Liver (tissue), 9 donors: ENCODE measurements around the gene FBXO10. TPM values are rescaled to one million over a fixed set of nuclear protein-coding genes. Genes with fewer than 3 reads are reported as not detected.

ENCODE experiments used
- DNase-seq: peaks from one replicate; pipeline ENCODE4 v3.0.0-alpha.2; 2017; ENCODE audit warnings: low spot score
- H3K27ac ChIP-seq, 2 donors: one replicate each; pipeline ENCODE4 v1.7.0; 2013; ENCODE audit warnings: inconsistent platforms in 2 of 2, low read length in 2 of 2, control low read depth in 1 of 2, low read depth in 1 of 2, mild to moderate bottlenecking in 1 of 2
- H3K27me3 ChIP-seq, 4 donors: one replicate each; pipeline versions ENCODE4 v1.6.1 to v1.7.0; 2013; ENCODE audit warnings: low read length in 3 of 4, inconsistent platforms in 1 of 4, mild to moderate bottlenecking in 1 of 4, moderate library complexity in 1 of 4; ENCODE audit not compliant: control insufficient read depth in 4 of 4, insufficient read depth in 4 of 4
- H3K36me3 ChIP-seq, 4 donors: one replicate each; pipeline versions ENCODE4 v1.6.1 to v1.7.0; 2013; ENCODE audit warnings: low read length in 3 of 4, mild to moderate bottlenecking in 3 of 4, low read depth in 1 of 4, moderate library complexity in 1 of 4; ENCODE audit not compliant: control insufficient read depth in 4 of 4, insufficient read depth in 3 of 4
- H3K4me1 ChIP-seq, 4 donors: one replicate each; pipeline versions ENCODE4 v1.6.1 to v1.7.0; 2013; ENCODE audit warnings: low read length in 3 of 4, mild to moderate bottlenecking in 3 of 4, moderate library complexity in 1 of 4; ENCODE audit not compliant: control insufficient read depth in 4 of 4, insufficient read depth in 4 of 4
- H3K4me3 ChIP-seq, 3 donors: one replicate each; pipeline versions ENCODE4 v1.6.1 to v1.7.0; 2013; ENCODE audit warnings: low read length in 3 of 3, control low read depth in 1 of 3, low read depth in 1 of 3, mild to moderate bottlenecking in 1 of 3
- H3K9ac ChIP-seq, 2 donors: one replicate each; pipeline ENCODE4 v1.7.0; 2013; ENCODE audit warnings: low read length in 2 of 2, mild to moderate bottlenecking in 2 of 2, moderate library complexity in 2 of 2, control low read depth in 1 of 2, low read depth in 1 of 2
- H3K9me3 ChIP-seq, 4 donors: one replicate each; pipeline versions ENCODE4 v1.6.1 to v1.7.0; 2013; ENCODE audit warnings: low read length in 3 of 4; ENCODE audit not compliant: control insufficient read depth in 4 of 4
- EGR1 ChIP-seq, 2 donors: IDR thresholded peaks; 2 replicates each; pipeline ENCODE4 v1.6.1; 2016 to 2018; ENCODE audit warnings: antibody characterized with exemption in 2 of 2, low read depth in 2 of 2
- FOXA1 ChIP-seq: IDR thresholded peaks from 2 replicates; pipeline ENCODE4 v1.6.1; 2016; ENCODE audit warnings: antibody characterized with exemption
- FOXA2 ChIP-seq: IDR thresholded peaks from 2 replicates; pipeline ENCODE4 v1.6.1; 2016; ENCODE audit warnings: antibody characterized with exemption
- GABPA ChIP-seq, 2 donors: IDR thresholded peaks in 1 of 2; conservative IDR thresholded peaks in 1 of 2; 2 replicates each; pipeline ENCODE4 v1.6.1; 2016; ENCODE audit warnings: antibody characterized with exemption in 2 of 2, mild to moderate bottlenecking in 1 of 2, moderate library complexity in 1 of 2
- HNF4A ChIP-seq, 2 donors: conservative IDR thresholded peaks; 2 replicates each; pipeline ENCODE4 v1.6.1; 2016; ENCODE audit warnings: antibody characterized with exemption in 2 of 2, mild to moderate bottlenecking in 2 of 2
- HNF4G ChIP-seq: IDR thresholded peaks from 2 replicates; pipeline ENCODE4 v1.6.1; 2016; ENCODE audit warnings: antibody characterized with exemption
- NR2F2 ChIP-seq: IDR thresholded peaks from 2 replicates; pipeline ENCODE4 v1.6.1; 2016; ENCODE audit warnings: antibody characterized with exemption
- RAD21 ChIP-seq, 2 donors: IDR thresholded peaks; 2 replicates each; pipeline ENCODE4 v1.6.1; 2016; ENCODE audit warnings: antibody characterized with exemption in 2 of 2, mild to moderate bottlenecking in 2 of 2
- RXRA ChIP-seq, 2 donors: IDR thresholded peaks; 2 replicates each; pipeline ENCODE4 v1.6.1; 2017 to 2018; ENCODE audit warnings: antibody characterized with exemption in 2 of 2, mild to moderate bottlenecking in 1 of 2
- SP1 ChIP-seq: IDR thresholded peaks from 2 replicates; pipeline ENCODE4 v1.6.1; 2018; ENCODE audit warnings: antibody characterized with exemption, mild to moderate bottlenecking
- YY1 ChIP-seq: IDR thresholded peaks from 2 replicates; pipeline ENCODE4 v1.6.1; 2016; ENCODE audit warnings: antibody characterized with exemption, mild to moderate bottlenecking
- WGBS: extraction: QIAGEN DNeasy Blood & Tissue Kit; methylation state at CpG from one replicate; pipeline ENCODE4 v1.1.7; 2013; 5-methylcytosine and 5-hydroxymethylcytosine counted together
- polyA plus RNA-seq, 2 donors: library from polyadenylated mRNA; stranded (reverse) in 1 of 2; unstranded in 1 of 2; fragments of 200-250 nt in 1 of 2; fragments of >200 nt in 1 of 2; fragmentation: Nextera tagmentation in 1 of 2; extraction: Ambion mirVana in 1 of 2; gene quantifications; one replicate each; pipeline versions ENCODE4 v1.2.1 to v1.2.3, GENCODE V29; 2013 to 2015
- total RNA-seq, 2 donors: library from RNA; depleted of rRNA; stranded (reverse); fragments of >200 nt; gene quantifications; one replicate each; pipeline ENCODE4 v1.2.3, GENCODE V29; 2014
- TF ChIP-seq, protein P1 (sequence below): IDR thresholded peaks from 2 replicates; pipeline ENCODE4 v1.6.1; 2016; ENCODE audit warnings: antibody characterized with exemption
- TF ChIP-seq, protein P2 (sequence below): fragments of 150-350 bp; IDR thresholded peaks from 2 replicates; pipeline ENCODE4 v1.5.1; 2017; ENCODE audit warnings: improper control_type of control experiment, low read depth, low read length; ENCODE audit not compliant: missing input control
- TF ChIP-seq, protein P3 (sequence below): IDR thresholded peaks from 2 replicates; pipeline ENCODE4 v1.6.1; 2016; ENCODE audit warnings: antibody characterized with exemption, mild to moderate bottlenecking
- donor health status: healthy.
- donor health status: healthy.
- donor health status: healthy.
- donor health status: healthy.
- donor health status: healthy.

The FBXO10 gene
- total and polyA plus RNA-seq, 4 donors = 1.3 to 5.5 (median 4.1) TPM

DNA sequence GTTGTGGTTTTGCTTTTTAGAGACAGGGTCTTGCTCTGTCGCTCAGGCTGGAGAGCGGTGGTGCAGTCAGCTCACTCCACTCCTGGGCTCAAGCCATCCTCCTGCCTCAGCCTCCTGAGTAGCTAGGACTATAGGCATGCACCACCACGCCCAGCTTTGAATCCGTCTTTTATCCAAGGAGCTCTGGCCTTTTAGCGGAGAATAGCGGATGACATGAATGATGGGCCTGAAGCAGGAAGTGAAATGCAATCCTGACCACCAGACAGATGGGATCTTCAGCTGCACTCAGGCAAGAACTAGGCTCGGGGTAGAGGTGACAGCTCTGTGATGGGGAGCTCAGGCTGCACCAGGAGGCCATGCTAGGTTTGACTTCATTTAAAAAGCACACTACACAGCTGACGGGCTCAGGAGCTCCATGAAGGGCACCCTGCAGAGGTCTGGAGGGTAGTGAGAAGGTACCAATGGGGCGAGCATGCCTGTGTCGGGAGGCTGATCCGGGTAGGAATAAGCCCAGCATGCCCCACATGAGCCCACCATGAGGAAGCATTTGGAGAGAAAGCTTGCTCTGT lies 68.5 kb downstream of the FBXO10 start:
- H3K27me3 ChIP-seq = no peaks in the 10 kb centered on the region
- DNase-seq = no peak

DNA sequence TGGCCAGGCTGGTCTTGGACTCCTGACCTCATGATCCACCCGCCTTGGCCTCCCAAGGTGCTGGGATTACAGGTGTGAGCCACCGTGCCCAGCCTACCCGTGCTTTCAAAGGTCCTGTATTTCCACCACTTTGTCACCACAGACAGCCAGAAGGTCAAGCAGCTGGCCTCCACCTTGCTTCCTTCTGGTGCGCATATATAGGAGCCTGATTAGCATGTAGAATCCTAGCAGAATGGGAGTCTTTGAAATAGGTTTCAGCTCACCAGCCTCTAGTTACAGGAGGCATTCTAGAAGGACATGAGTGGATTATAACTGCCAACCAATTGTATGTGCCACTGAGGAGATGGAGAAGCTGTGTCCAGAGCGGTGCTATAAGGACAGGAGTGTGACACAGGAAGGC lies 71.6 kb downstream of the FBXO10 start:
- WGBS = 93% methylated on average over 5 of the region's 5 CpGs
- Histone ChIP-seq H3K4me1 (peaks cover 18 to 50% (median 38%) of the 10 kb centered on the region in 4 donors), H3K9me3 (no peaks in the 10 kb centered on the region), H3K9ac (no peak overlapping the region), H3K27me3 (no peaks in the 10 kb centered on the region), H3K36me3 (peaks cover 6 to 32% (median 23%) of the 10 kb centered on the region in 4 donors), H3K4me3 (no peak overlapping the region), H3K27ac (no peak overlapping the region)
- no peak for DNase-seq
- no peak for TF ChIP-seq GABPA (IDR thresholded peaks at IDR 0.05 in 1 of 2, conservative IDR thresholded peaks at IDR 0.05 in 1 of 2)

More for the DNA sequence above, 68.5 kb downstream of the FBXO10 start:
- Histone ChIP-seq H3K9ac (no peak overlapping the region), H3K4me1 (peaks cover 16 to 35% (median 25%) of the 10 kb centered on the region in 4 donors), H3K9me3 (no peaks in the 10 kb centered on the region), H3K27ac (peak overlapping the region; percentile 85 to 87), H3K4me3 (no peak overlapping the region), H3K36me3 (peaks cover 6 to 12% (median 9%) of the 10 kb centered on the region in 4 donors)
- TF ChIP-seq RAD21 (IDR thresholded peaks at IDR 0.05) (no peak), NR2F2 (no peak), FOXA1 (no peak), EGR1 (IDR thresholded peaks at IDR 0.05; ENCODE audit: low read depth in 2 of 2) (no peak), RXRA (IDR thresholded peaks at IDR 0.05) (no peak), YY1 (no peak), FOXA2 (no peak), HNF4G (no peak), SP1 (no peak), HNF4A (conservative IDR thresholded peaks at IDR 0.05) (no peak), GABPA (IDR thresholded peaks at IDR 0.05 in 1 of 2, conservative IDR thresholded peaks at IDR 0.05 in 1 of 2) (no peak)
- TF ChIP-seq, protein P1, sequence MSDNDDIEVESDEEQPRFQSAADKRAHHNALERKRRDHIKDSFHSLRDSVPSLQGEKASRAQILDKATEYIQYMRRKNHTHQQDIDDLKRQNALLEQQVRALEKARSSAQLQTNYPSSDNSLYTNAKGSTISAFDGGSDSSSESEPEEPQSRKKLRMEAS = no peak
- TF ChIP-seq, protein P2, sequence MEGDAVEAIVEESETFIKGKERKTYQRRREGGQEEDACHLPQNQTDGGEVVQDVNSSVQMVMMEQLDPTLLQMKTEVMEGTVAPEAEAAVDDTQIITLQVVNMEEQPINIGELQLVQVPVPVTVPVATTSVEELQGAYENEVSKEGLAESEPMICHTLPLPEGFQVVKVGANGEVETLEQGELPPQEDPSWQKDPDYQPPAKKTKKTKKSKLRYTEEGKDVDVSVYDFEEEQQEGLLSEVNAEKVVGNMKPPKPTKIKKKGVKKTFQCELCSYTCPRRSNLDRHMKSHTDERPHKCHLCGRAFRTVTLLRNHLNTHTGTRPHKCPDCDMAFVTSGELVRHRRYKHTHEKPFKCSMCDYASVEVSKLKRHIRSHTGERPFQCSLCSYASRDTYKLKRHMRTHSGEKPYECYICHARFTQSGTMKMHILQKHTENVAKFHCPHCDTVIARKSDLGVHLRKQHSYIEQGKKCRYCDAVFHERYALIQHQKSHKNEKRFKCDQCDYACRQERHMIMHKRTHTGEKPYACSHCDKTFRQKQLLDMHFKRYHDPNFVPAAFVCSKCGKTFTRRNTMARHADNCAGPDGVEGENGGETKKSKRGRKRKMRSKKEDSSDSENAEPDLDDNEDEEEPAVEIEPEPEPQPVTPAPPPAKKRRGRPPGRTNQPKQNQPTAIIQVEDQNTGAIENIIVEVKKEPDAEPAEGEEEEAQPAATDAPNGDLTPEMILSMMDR = no peak
- TF ChIP-seq, protein P3, sequence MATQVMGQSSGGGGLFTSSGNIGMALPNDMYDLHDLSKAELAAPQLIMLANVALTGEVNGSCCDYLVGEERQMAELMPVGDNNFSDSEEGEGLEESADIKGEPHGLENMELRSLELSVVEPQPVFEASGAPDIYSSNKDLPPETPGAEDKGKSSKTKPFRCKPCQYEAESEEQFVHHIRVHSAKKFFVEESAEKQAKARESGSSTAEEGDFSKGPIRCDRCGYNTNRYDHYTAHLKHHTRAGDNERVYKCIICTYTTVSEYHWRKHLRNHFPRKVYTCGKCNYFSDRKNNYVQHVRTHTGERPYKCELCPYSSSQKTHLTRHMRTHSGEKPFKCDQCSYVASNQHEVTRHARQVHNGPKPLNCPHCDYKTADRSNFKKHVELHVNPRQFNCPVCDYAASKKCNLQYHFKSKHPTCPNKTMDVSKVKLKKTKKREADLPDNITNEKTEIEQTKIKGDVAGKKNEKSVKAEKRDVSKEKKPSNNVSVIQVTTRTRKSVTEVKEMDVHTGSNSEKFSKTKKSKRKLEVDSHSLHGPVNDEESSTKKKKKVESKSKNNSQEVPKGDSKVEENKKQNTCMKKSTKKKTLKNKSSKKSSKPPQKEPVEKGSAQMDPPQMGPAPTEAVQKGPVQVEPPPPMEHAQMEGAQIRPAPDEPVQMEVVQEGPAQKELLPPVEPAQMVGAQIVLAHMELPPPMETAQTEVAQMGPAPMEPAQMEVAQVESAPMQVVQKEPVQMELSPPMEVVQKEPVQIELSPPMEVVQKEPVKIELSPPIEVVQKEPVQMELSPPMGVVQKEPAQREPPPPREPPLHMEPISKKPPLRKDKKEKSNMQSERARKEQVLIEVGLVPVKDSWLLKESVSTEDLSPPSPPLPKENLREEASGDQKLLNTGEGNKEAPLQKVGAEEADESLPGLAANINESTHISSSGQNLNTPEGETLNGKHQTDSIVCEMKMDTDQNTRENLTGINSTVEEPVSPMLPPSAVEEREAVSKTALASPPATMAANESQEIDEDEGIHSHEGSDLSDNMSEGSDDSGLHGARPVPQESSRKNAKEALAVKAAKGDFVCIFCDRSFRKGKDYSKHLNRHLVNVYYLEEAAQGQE = no peak
- WGBS = 96% methylated on average over 11 of the region's 11 CpGs
